ENCODE measurements around the gene FLT3LG. TPM values are rescaled to one million over a fixed set of nuclear protein-coding genes. Genes with fewer than 3 reads are reported as not detected.

The FLT3LG gene
- total and polyA plus RNA-seq, 9 of the 15 experiments (the other 6 are each of a cell fraction or from before 2014, with no cell fraction given): 0.31 to 6.4 (median 1.1) TPM

DNA sequence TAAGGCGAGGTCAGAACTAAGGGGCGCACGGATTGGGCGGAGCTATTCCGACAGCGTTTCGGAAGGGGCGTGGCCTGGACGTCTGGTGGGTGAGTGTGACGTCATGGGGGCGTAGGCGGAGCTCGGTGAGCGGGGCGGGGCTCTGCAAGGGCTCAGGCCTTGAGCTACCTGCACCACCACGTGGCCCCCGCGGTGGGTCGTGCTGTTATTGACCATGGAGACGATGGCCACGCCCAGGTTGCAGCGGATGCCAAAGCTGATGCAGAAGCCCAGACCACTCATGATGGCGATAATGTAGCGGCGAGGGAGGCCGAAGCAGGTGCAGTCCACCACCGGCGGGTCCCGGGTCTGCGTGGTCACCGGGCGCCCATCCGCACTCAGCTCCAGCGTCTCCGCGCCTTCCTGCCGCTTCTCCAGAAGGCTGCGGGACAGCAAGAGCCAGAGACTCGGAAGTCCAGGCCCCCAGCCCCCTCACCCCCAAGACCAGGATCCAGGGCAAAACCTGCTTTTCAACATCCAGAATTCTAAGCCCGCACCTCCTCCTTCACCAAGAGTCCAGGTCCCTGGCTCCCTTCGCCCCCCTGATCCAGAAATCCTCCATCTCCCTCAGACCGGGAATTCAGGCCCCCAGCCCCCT, 37.5 kb upstream of the FLT3LG start (continued):
- no peak for TF ChIP-seq NFE2 (IDR thresholded peaks at IDR 0.05; ENCODE audit: low read depth)
- TF ChIP-seq TBL1XR1 (IDR thresholded peaks at IDR 0.05; ENCODE audit: low read length in 2 of 2): no peak
- TF ChIP-seq RAD21 (CRISPR knock-in tag; conservative IDR thresholded peaks at IDR 0.05 in 1 of 2, IDR thresholded peaks at IDR 0.05 in 1 of 2): peak in 1 of 2 experiments; percentile 20; a peak in 1 of 4 replicates
- TF ChIP-seq SRF (CRISPR knock-in tag; IDR thresholded peaks at IDR 0.05): no peak
- TF ChIP-seq RAD51 (IDR thresholded peaks at IDR 0.05; ENCODE audit: borderline replicate concordance, low read depth): peak; percentile 42; the same call in 1 of the 2 replicates
- TF ChIP-seq USF2 (CRISPR knock-in tag; IDR thresholded peaks at IDR 0.05): peak; percentile 56; the same call in 1 of the 2 replicates
- TF ChIP-seq HMG20A (CRISPR knock-in tag; conservative IDR thresholded peaks at IDR 0.05): no peak
- TF ChIP-seq ZFP36 (IDR thresholded peaks at IDR 0.05; ENCODE audit: low read depth, low read length, partially characterized antibody): no peak
- peak; percentile 64 for TF ChIP-seq KHSRP (IDR thresholded peaks at IDR 0.05)
- 0 out of 2 replicates have a peak, but pooled peaks have one; percentile 15 for TF ChIP-seq PHF8 (IDR thresholded peaks at IDR 0.05; ENCODE audit: borderline replicate concordance, low read length)
- TF ChIP-seq, protein P1, sequence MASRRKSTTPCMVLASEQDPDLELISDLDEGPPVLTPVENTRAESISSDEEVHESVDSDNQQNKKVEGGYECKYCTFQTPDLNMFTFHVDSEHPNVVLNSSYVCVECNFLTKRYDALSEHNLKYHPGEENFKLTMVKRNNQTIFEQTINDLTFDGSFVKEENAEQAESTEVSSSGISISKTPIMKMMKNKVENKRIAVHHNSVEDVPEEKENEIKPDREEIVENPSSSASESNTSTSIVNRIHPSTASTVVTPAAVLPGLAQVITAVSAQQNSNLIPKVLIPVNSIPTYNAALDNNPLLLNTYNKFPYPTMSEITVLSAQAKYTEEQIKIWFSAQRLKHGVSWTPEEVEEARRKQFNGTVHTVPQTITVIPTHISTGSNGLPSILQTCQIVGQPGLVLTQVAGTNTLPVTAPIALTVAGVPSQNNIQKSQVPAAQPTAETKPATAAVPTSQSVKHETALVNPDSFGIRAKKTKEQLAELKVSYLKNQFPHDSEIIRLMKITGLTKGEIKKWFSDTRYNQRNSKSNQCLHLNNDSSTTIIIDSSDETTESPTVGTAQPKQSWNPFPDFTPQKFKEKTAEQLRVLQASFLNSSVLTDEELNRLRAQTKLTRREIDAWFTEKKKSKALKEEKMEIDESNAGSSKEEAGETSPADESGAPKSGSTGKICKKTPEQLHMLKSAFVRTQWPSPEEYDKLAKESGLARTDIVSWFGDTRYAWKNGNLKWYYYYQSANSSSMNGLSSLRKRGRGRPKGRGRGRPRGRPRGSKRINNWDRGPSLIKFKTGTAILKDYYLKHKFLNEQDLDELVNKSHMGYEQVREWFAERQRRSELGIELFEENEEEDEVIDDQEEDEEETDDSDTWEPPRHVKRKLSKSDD (conservative IDR thresholded peaks at IDR 0.05; ENCODE audit: low read length): no peak
- TF ChIP-seq, protein P2, sequence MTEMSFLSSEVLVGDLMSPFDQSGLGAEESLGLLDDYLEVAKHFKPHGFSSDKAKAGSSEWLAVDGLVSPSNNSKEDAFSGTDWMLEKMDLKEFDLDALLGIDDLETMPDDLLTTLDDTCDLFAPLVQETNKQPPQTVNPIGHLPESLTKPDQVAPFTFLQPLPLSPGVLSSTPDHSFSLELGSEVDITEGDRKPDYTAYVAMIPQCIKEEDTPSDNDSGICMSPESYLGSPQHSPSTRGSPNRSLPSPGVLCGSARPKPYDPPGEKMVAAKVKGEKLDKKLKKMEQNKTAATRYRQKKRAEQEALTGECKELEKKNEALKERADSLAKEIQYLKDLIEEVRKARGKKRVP (CRISPR knock-in tag; IDR thresholded peaks at IDR 0.05): no peak
- TF ChIP-seq E2F1 (CRISPR knock-in tag; IDR thresholded peaks at IDR 0.05): no peak
- TF ChIP-seq ZNF785 (CRISPR knock-in tag; IDR thresholded peaks at IDR 0.05): no peak
- peak; percentile 83; the same call in 1 of the 2 replicates for TF ChIP-seq L3MBTL2 (IDR thresholded peaks at IDR 0.05)
- TF ChIP-seq ZNF384 (IDR thresholded peaks at IDR 0.05; ENCODE audit: low read depth, low read length): no peak
- TF ChIP-seq MAFF (IDR thresholded peaks at IDR 0.05; ENCODE audit: low read length): no peak
- TF ChIP-seq, protein P3, sequence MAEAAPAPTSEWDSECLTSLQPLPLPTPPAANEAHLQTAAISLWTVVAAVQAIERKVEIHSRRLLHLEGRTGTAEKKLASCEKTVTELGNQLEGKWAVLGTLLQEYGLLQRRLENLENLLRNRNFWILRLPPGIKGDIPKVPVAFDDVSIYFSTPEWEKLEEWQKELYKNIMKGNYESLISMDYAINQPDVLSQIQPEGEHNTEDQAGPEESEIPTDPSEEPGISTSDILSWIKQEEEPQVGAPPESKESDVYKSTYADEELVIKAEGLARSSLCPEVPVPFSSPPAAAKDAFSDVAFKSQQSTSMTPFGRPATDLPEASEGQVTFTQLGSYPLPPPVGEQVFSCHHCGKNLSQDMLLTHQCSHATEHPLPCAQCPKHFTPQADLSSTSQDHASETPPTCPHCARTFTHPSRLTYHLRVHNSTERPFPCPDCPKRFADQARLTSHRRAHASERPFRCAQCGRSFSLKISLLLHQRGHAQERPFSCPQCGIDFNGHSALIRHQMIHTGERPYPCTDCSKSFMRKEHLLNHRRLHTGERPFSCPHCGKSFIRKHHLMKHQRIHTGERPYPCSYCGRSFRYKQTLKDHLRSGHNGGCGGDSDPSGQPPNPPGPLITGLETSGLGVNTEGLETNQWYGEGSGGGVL (CRISPR knock-in tag; IDR thresholded peaks at IDR 0.05): no peak
- 0 out of 4 replicates have a peak, but pooled peaks of 1 of the 2 experiments have one; percentile 14 for TF ChIP-seq HDAC1 (IDR thresholded peaks at IDR 0.05)
- TF ChIP-seq ETV6 (IDR thresholded peaks at IDR 0.05; ENCODE audit: borderline replicate concordance in 1 of 2, low read depth in 2 of 2, low read length in 1 of 2): no peak
- TF ChIP-seq ETV6 (CRISPR knock-in tag; IDR thresholded peaks at IDR 0.05; ENCODE audit: borderline replicate concordance): no peak
